Esophagus (tissue), 2 donors: Measurements from ENCODE around the gene KHDC4. TPM values are rescaled to one million over a fixed set of nuclear protein-coding genes. Genes with fewer than 3 reads are reported as not detected.

Source experiments
- H3K27ac ChIP-seq, 2 donors: one replicate each; pipeline ENCODE4 v1.5.1; 2013; ENCODE audit warnings: low read depth in 2 of 2, mild to moderate bottlenecking in 2 of 2, inconsistent platforms in 1 of 2, low read length in 1 of 2, moderate library complexity in 1 of 2
- H3K27me3 ChIP-seq, 2 donors: one replicate each; pipeline ENCODE4 v1.6.1; 2013; ENCODE audit warnings: low read length in 2 of 2, control low read depth in 1 of 2, mild to moderate bottlenecking in 1 of 2; ENCODE audit not compliant: insufficient read depth in 2 of 2, control insufficient read depth in 1 of 2
- H3K36me3 ChIP-seq, 2 donors: one replicate each; pipeline ENCODE4 v1.6.1; 2013; ENCODE audit warnings: low read length in 1 of 2; ENCODE audit not compliant: control insufficient read depth in 2 of 2, insufficient read depth in 2 of 2
- H3K4me1 ChIP-seq, 2 donors: one replicate each; pipeline ENCODE4 v1.6.1; 2013; ENCODE audit warnings: low read length in 1 of 2; ENCODE audit not compliant: control insufficient read depth in 2 of 2, insufficient read depth in 2 of 2
- H3K4me3 ChIP-seq, 2 donors: one replicate each; pipeline ENCODE4 v1.5.1; 2013; ENCODE audit warnings: low read length in 2 of 2, mild to moderate bottlenecking in 2 of 2, low read depth in 1 of 2, moderate library complexity in 1 of 2
- H3K9me3 ChIP-seq, 2 donors: one replicate each; pipeline ENCODE4 v1.6.1; 2013; ENCODE audit warnings: mild to moderate bottlenecking in 2 of 2, low read depth in 1 of 2, low read length in 1 of 2, moderate library complexity in 1 of 2; ENCODE audit not compliant: control insufficient read depth in 2 of 2, insufficient read depth in 1 of 2
- WGBS, 2 donors: extraction: QIAGEN DNeasy Blood & Tissue Kit; methylation state at CpG; one replicate each; pipeline ENCODE4 v1.1.7; 2013; 5-methylcytosine and 5-hydroxymethylcytosine counted together
- polyA plus RNA-seq, 2 donors: library from polyadenylated mRNA; stranded (reverse); fragments of 200-250 nt; gene quantifications; one replicate each; pipeline ENCODE4 v1.2.3, GENCODE V29; 2013
- donor health status: healthy with polysubstance abuse.
- donor health status: Bipolar disorder and iron deficiency.

KHDC4 gene
- polyA plus RNA-seq, 2 donors = 11.9 to 29.6 TPM

- no peak overlapping the region for H3K4me3 ChIP-seq
- no peaks in the 10 kb centered on the region for H3K27me3 ChIP-seq
- H3K27ac ChIP-seq = peak overlapping the region in 1 of 2 donors; percentile 14
- H3K36me3 ChIP-seq = peaks cover 0 to 4% of the 10 kb centered on the region in 2 donors
- peaks cover 10 to 20% of the 10 kb centered on the region in 2 donors for H3K4me1 ChIP-seq
- WGBS, 2 donors = 50 to 71% methylated on average over 11 of the region's 11 CpGs
- H3K9me3 ChIP-seq = no peaks in the 10 kb centered on the region
These were observed 8.4 kb upstream of the KHDC4 start for GRCh38 chr1:155942578-155943141.

GRCh38 chr1:155941845-155942531 lies 7.8 kb upstream of the KHDC4 start:
- Histone ChIP-seq H3K4me1 (peaks cover 10 to 20% of the 10 kb centered on the region in 2 donors), H3K36me3 (peaks cover 0 to 4% of the 10 kb centered on the region in 2 donors), H3K27ac (peak overlapping the region in 1 of 2 donors; percentile 78), H3K9me3 (no peaks in the 10 kb centered on the region), H3K4me3 (no peak overlapping the region), H3K27me3 (no peaks in the 10 kb centered on the region)
- 67 to 79% methylated on average over 29 of the region's 29 CpGs for WGBS, 2 donors

GRCh38 chr1:155940993-155941844 lies 7.0 kb upstream of the KHDC4 start, which contains the start of gene RXFP4:
RXFP4 (plus strand) TSS chr1:155941638; CDS start chr1:155941710, 72 bp downstream.
- Histone ChIP-seq H3K27ac (peak within 1 kb of the TSS; percentile 73 to 78), H3K36me3 (peaks cover 0 to 2% of the 10 kb centered on the region in 2 donors), H3K4me1 (peaks cover 10 to 20% of the 10 kb centered on the region in 2 donors), H3K27me3 (no peaks in the 10 kb centered on the region), H3K9me3 (no peaks in the 10 kb centered on the region), H3K4me3 (no peak within 1 kb of the TSS)
- 41 to 57% methylated on average over 11 of the region's 11 CpGs for WGBS, 2 donors

GRCh38 chr1:155940482-155940992 lies 6.3 kb upstream of the KHDC4 start:
- Histone ChIP-seq H3K27me3 (no peaks in the 10 kb centered on the region), H3K36me3 (no peaks in the 10 kb centered on the region), H3K4me3 (no peak overlapping the region), H3K4me1 (peaks cover 10 to 20% of the 10 kb centered on the region in 2 donors), H3K9me3 (no peaks in the 10 kb centered on the region), H3K27ac (peak overlapping the region; percentile 73 to 78)
- 65 to 83% methylated on average over 4 of the region's 4 CpGs for WGBS, 2 donors

- peaks cover 10 to 20% of the 10 kb centered on the region in 2 donors for H3K4me1 ChIP-seq
- H3K9me3 ChIP-seq = no peaks in the 10 kb centered on the region
- no peaks in the 10 kb centered on the region for H3K27me3 ChIP-seq
- no peaks in the 10 kb centered on the region for H3K36me3 ChIP-seq
- 0% methylated on average over 1 of the region's 1 CpG for WGBS, 2 donors
- peak overlapping the region in 1 of 2 donors; percentile 44 for H3K27ac ChIP-seq
- no peak overlapping the region for H3K4me3 ChIP-seq
These were observed 4.0 kb upstream of the KHDC4 start for GRCh38 chr1:155938220-155938627.

- peaks cover 0 to 2% of the 10 kb centered on the region in 2 donors for H3K36me3 ChIP-seq
- no peaks in the 10 kb centered on the region for H3K9me3 ChIP-seq
- H3K27me3 ChIP-seq = no peaks in the 10 kb centered on the region
- 80 to 82% methylated on average over 24 of the region's 24 CpGs for WGBS, 2 donors
- H3K27ac ChIP-seq = peak overlapping the region; percentile 89 to 90
- H3K4me3 ChIP-seq = peak overlapping the region; percentile 43 to 69
- peaks cover 0 to 4% of the 10 kb centered on the region in 2 donors for H3K4me1 ChIP-seq
These were observed 850 bp upstream of the KHDC4 start for GRCh38 chr1:155934936-155935590.

GRCh38 chr1:155933591-155934096 lies 569 bp downstream of the KHDC4 start:
- Histone ChIP-seq H3K4me3 (peak overlapping the region; percentile 69 to 87), H3K27me3 (no peaks in the 10 kb centered on the region), H3K27ac (peak overlapping the region; percentile 92 to 97), H3K36me3 (peaks cover 0 to 4% of the 10 kb centered on the region in 2 donors), H3K4me1 (peaks cover 0 to 4% of the 10 kb centered on the region in 2 donors), H3K9me3 (no peaks in the 10 kb centered on the region)
- WGBS, 2 donors = 2 to 3% methylated on average over 10 of the region's 10 CpGs

- peak overlapping the region in 1 of 2 donors; percentile 69 for H3K27ac ChIP-seq
- no peaks in the 10 kb centered on the region for H3K27me3 ChIP-seq
- no peak overlapping the region for H3K4me3 ChIP-seq
- WGBS, 2 donors = 62 to 64% methylated on average over 5 of the region's 5 CpGs
- no peaks in the 10 kb centered on the region for H3K9me3 ChIP-seq
- H3K36me3 ChIP-seq = peaks cover 0 to 5% of the 10 kb centered on the region in 2 donors
- peaks cover 0 to 4% of the 10 kb centered on the region in 2 donors for H3K4me1 ChIP-seq
These were observed 1.7 kb downstream of the KHDC4 start for GRCh38 chr1:155932487-155932886.
